ENCODE data around the gene PHC1.
"Not testable (repeated sequence)": the region's sequence is repeated elsewhere in the genome, so short reads cannot be mapped to it uniquely, and the experiment has no call there.

Gene PHC1

GRCh38 chr12:8890313-8891085 is 23.8 kb upstream of the PHC1 start:
- DNase-seq (ENCODE audit: insufficient read length, low spot score): peak; percentile 29
- FAIRE-seq: peak; percentile 66
- no peak for TF ChIP-seq PAX5 (IDR thresholded peaks at IDR 0.05; ENCODE audit: insufficient read depth, low read length, severe bottlenecking)
- TF ChIP-seq SPI1 (IDR thresholded peaks at IDR 0.05; ENCODE audit: low read depth, low read length): peak; percentile 56; the same call in 1 of the 2 replicates
- TF ChIP-seq POLR2A (IDR thresholded peaks at IDR 0.05; ENCODE audit: low read depth, low read length): no peak

- DNase-seq (ENCODE audit: insufficient read length, low spot score) (no peak), FAIRE-seq (no peak)
- no peak for TF ChIP-seq TAF1 (IDR thresholded peaks at IDR 0.05; ENCODE audit: low read depth, low read length)
- TF ChIP-seq SPI1 (IDR thresholded peaks at IDR 0.05; ENCODE audit: low read depth, low read length): no peak
- TF ChIP-seq PAX5 (IDR thresholded peaks at IDR 0.05; ENCODE audit: insufficient read depth, low read length, severe bottlenecking): no peak
Observed at GRCh38 chr12:8891976-8892375, 22.3 kb upstream of the PHC1 start.

- FAIRE-seq: no peak
- TF ChIP-seq SPI1 (IDR thresholded peaks at IDR 0.05; ENCODE audit: low read depth, low read length) (no peak), POU2F2 (IDR thresholded peaks at IDR 0.05; ENCODE audit: low read depth, low read length) (no peak)
- no peak for DNase-seq (ENCODE audit: insufficient read length, low spot score)
Observed at GRCh38 chr12:8894378-8894777, 19.9 kb upstream of the PHC1 start.

- no peak for DNase-seq (ENCODE audit: insufficient read length, low spot score)
- no peak for FAIRE-seq
- TF ChIP-seq PAX5 (IDR thresholded peaks at IDR 0.05; ENCODE audit: insufficient read depth, low read length, severe bottlenecking) (no peak), SPI1 (IDR thresholded peaks at IDR 0.05; ENCODE audit: low read depth, low read length) (no peak), TAF1 (IDR thresholded peaks at IDR 0.05; ENCODE audit: low read depth, low read length) (no peak), POLR2AphosphoS5 (IDR thresholded peaks at IDR 0.05; ENCODE audit: low read depth, low read length) (no peak), POLR2A (IDR thresholded peaks at IDR 0.05; ENCODE audit: low read depth, low read length) (no peak), POU2F2 (IDR thresholded peaks at IDR 0.05; ENCODE audit: low read depth, low read length) (no peak)
Observed at GRCh38 chr12:8894986-8895385, 19.3 kb upstream of the PHC1 start.

- no peak for FAIRE-seq
- DNase-seq (ENCODE audit: insufficient read length, low spot score): no peak
- TF ChIP-seq TAF1 (IDR thresholded peaks at IDR 0.05; ENCODE audit: low read depth, low read length): no peak
- no peak for TF ChIP-seq POU2F2 (IDR thresholded peaks at IDR 0.05; ENCODE audit: low read depth, low read length)
- no peak for TF ChIP-seq POLR2AphosphoS5 (IDR thresholded peaks at IDR 0.05; ENCODE audit: low read depth, low read length)
- no peak for TF ChIP-seq SPI1 (IDR thresholded peaks at IDR 0.05; ENCODE audit: low read depth, low read length)
- no peak for TF ChIP-seq PAX5 (IDR thresholded peaks at IDR 0.05; ENCODE audit: insufficient read depth, low read length, severe bottlenecking)
- no peak for TF ChIP-seq POLR2A (IDR thresholded peaks at IDR 0.05; ENCODE audit: low read depth, low read length)
Observed at GRCh38 chr12:8897081-8897480, 17.2 kb upstream of the PHC1 start.

GRCh38 chr12:8899830-8900229 is 14.5 kb upstream of the PHC1 start:
- no peak for FAIRE-seq
- TF ChIP-seq TAF1 (IDR thresholded peaks at IDR 0.05; ENCODE audit: low read depth, low read length) (no peak), POLR2A (IDR thresholded peaks at IDR 0.05; ENCODE audit: low read depth, low read length) (no peak), POU2F2 (IDR thresholded peaks at IDR 0.05; ENCODE audit: low read depth, low read length) (no peak), POLR2AphosphoS5 (IDR thresholded peaks at IDR 0.05; ENCODE audit: low read depth, low read length) (no peak), PAX5 (IDR thresholded peaks at IDR 0.05; ENCODE audit: insufficient read depth, low read length, severe bottlenecking) (no peak), SPI1 (IDR thresholded peaks at IDR 0.05; ENCODE audit: low read depth, low read length) (no peak)
- DNase-seq (ENCODE audit: insufficient read length, low spot score): no peak

GRCh38 chr12:8902703-8903102 is 11.6 kb upstream of the PHC1 start:
- FAIRE-seq; DNase-seq (ENCODE audit: insufficient read length, low spot score): not testable (repeated sequence)
- TF ChIP-seq SPI1 (IDR thresholded peaks at IDR 0.05; ENCODE audit: low read depth, low read length): peak; percentile 51

- no peak for DNase-seq (ENCODE audit: insufficient read length, low spot score)
- no peak for FAIRE-seq
- TF ChIP-seq TAF1 (IDR thresholded peaks at IDR 0.05; ENCODE audit: low read depth, low read length): no peak
- no peak for TF ChIP-seq POU2F2 (IDR thresholded peaks at IDR 0.05; ENCODE audit: low read depth, low read length)
- TF ChIP-seq POLR2A (IDR thresholded peaks at IDR 0.05; ENCODE audit: low read depth, low read length): no peak
- no peak for TF ChIP-seq POLR2AphosphoS5 (IDR thresholded peaks at IDR 0.05; ENCODE audit: low read depth, low read length)
- no peak for TF ChIP-seq PAX5 (IDR thresholded peaks at IDR 0.05; ENCODE audit: insufficient read depth, low read length, severe bottlenecking)
- TF ChIP-seq SPI1 (IDR thresholded peaks at IDR 0.05; ENCODE audit: low read depth, low read length): no peak
Observed at GRCh38 chr12:8903646-8904045, 10.7 kb upstream of the PHC1 start.

- FAIRE-seq: no peak
- no peak for TF ChIP-seq TAF1 (IDR thresholded peaks at IDR 0.05; ENCODE audit: low read depth, low read length)
- no peak for TF ChIP-seq PAX5 (IDR thresholded peaks at IDR 0.05; ENCODE audit: insufficient read depth, low read length, severe bottlenecking)
- no peak for DNase-seq (ENCODE audit: insufficient read length, low spot score)
Observed at GRCh38 chr12:8904665-8905064, 9.6 kb upstream of the PHC1 start.

- TF ChIP-seq TAF1 (IDR thresholded peaks at IDR 0.05; ENCODE audit: low read depth, low read length) (no peak), POLR2AphosphoS5 (IDR thresholded peaks at IDR 0.05; ENCODE audit: low read depth, low read length) (no peak), POLR2A (IDR thresholded peaks at IDR 0.05; ENCODE audit: low read depth, low read length) (no peak), SPI1 (IDR thresholded peaks at IDR 0.05; ENCODE audit: low read depth, low read length) (no peak), POU2F2 (IDR thresholded peaks at IDR 0.05; ENCODE audit: low read depth, low read length) (no peak), PAX5 (IDR thresholded peaks at IDR 0.05; ENCODE audit: insufficient read depth, low read length, severe bottlenecking) (no peak)
- DNase-seq (ENCODE audit: insufficient read length, low spot score): no peak
Observed at GRCh38 chr12:8905546-8905945, 8.8 kb upstream of the PHC1 start.

More at GRCh38 chr12:8905546-8905945, 8.8 kb upstream of the PHC1 start:
- no peak for FAIRE-seq
